HepG2 (cell line): ENCODE measurements around the gene SIRT7. TPM values are rescaled to one million over a fixed set of nuclear protein-coding genes. Genes with fewer than 3 reads are reported as not detected.

Experiments used
- GTF2F1 ChIP-seq: fragments of 150-350 bp; IDR thresholded peaks from 2 replicates; pipeline ENCODE4 v1.6.1; 2014; ENCODE audit warnings: low read length
- GTF3A ChIP-seq: sonication (generic); formaldehyde crosslinking; conservative IDR thresholded peaks from 2 replicates; pipeline ENCODE4 v1.4.0; 2020; ENCODE audit warnings: mild to moderate bottlenecking, missing genetic modification reagents
- HIVEP1 ChIP-seq: sonication (generic); formaldehyde crosslinking; IDR thresholded peaks from 2 replicates; pipeline ENCODE4 v1.4.0; 2020; ENCODE audit warnings: mild to moderate bottlenecking, missing genetic modification reagents
- MNT ChIP-seq: fragments of 450-650 bp; IDR thresholded peaks from 2 replicates; pipeline ENCODE4 v1.6.1; 2016
- MYPOP ChIP-seq: sonication (generic); formaldehyde crosslinking; IDR thresholded peaks from 2 replicates; pipeline ENCODE4 v1.8.1; 2023; ENCODE audit warnings: mild to moderate bottlenecking, moderate library complexity, missing genetic modification reagents
- NR2F1 ChIP-seq, 2 experiments: fragments of 450-650 bp in 1 of 2; formaldehyde crosslinking in 1 of 2; IDR thresholded peaks; 2 replicates each; pipeline versions ENCODE4 v1.5.0 to v1.6.1; 2016 to 2020; ENCODE audit warnings: mild to moderate bottlenecking in 1 of 2, missing compliant biosample characterization in 1 of 2, missing genetic modification reagents in 1 of 2, moderate library complexity in 1 of 2
- NRL ChIP-seq: sonication (generic); formaldehyde crosslinking; IDR thresholded peaks from 2 replicates; pipeline ENCODE4 v1.5.0; 2020; ENCODE audit warnings: missing genetic modification reagents, mild to moderate bottlenecking, moderate library complexity, borderline replicate concordance
- RNF2 ChIP-seq: fragments of 450-650 bp; conservative IDR thresholded peaks from 2 replicates; pipeline ENCODE4 v1.6.1; 2016; ENCODE audit warnings: low read depth
- SAP130 ChIP-seq: IDR thresholded peaks from 2 replicates; pipeline ENCODE4 v1.6.1; 2016; ENCODE audit warnings: low read depth
- SIX1 ChIP-seq: sonication (generic); formaldehyde crosslinking; IDR thresholded peaks from 2 replicates; pipeline ENCODE4 v1.4.0; 2020; ENCODE audit warnings: missing genetic modification reagents, borderline replicate concordance
- SNRNP70 ChIP-seq: fragments of 200-400 bp; formaldehyde crosslinking; IDR thresholded peaks from 2 replicates; pipeline ENCODE4 v1.6.1; 2017; ENCODE audit warnings: mild to moderate bottlenecking, low read depth, low read length, moderate library complexity
- SP4 ChIP-seq: sonication (generic); formaldehyde crosslinking; IDR thresholded peaks from 2 replicates; pipeline ENCODE4 v1.8.1; 2023; ENCODE audit warnings: mild to moderate bottlenecking, missing genetic modification reagents
- U2AF1 ChIP-seq: fragments of 200-400 bp; formaldehyde crosslinking; optimal IDR thresholded peaks from 2 replicates; pipeline ENCODE3; 2017; ENCODE audit warnings: mild to moderate bottlenecking, low read depth, low read length
- ZEB1 ChIP-seq: IDR thresholded peaks from 2 replicates; pipeline ENCODE4 v1.6.1; 2012; ENCODE audit warnings: mild to moderate bottlenecking, low read depth, inconsistent platforms; ENCODE audit not compliant: insufficient replicate concordance
- ZFX ChIP-seq: sonication (generic); formaldehyde crosslinking; IDR thresholded peaks from 2 replicates; pipeline ENCODE4 v1.4.0; 2020; ENCODE audit warnings: mild to moderate bottlenecking, low read depth, missing genetic modification reagents, moderate library complexity
- ZGPAT ChIP-seq: IDR thresholded peaks from 2 replicates; pipeline ENCODE4 v1.6.1; 2016; ENCODE audit warnings: mild to moderate bottlenecking
- ZMAT3 ChIP-seq: sonication (generic); formaldehyde crosslinking; conservative IDR thresholded peaks from 2 replicates; pipeline ENCODE4 v1.7.0; 2021; ENCODE audit warnings: missing genetic modification reagents
- ZNF143 ChIP-seq: sonication (generic); formaldehyde crosslinking; IDR thresholded peaks from 2 replicates; pipeline ENCODE4 v1.4.0; 2020; ENCODE audit warnings: missing genetic modification reagents
- ZNF747 ChIP-seq: sonication (generic); formaldehyde crosslinking; IDR thresholded peaks from 2 replicates; pipeline ENCODE4 v1.8.1; 2023; ENCODE audit warnings: missing genetic modification reagents, mild to moderate bottlenecking, borderline replicate concordance
- ZNF761 ChIP-seq: sonication (generic); formaldehyde crosslinking; conservative IDR thresholded peaks from 2 replicates; pipeline ENCODE4 v1.4.0; 2020; ENCODE audit warnings: mild to moderate bottlenecking, missing genetic modification reagents
- ZNF777 ChIP-seq: sonication (generic); formaldehyde crosslinking; IDR thresholded peaks from 2 replicates; pipeline ENCODE4 v1.4.0; 2020; ENCODE audit warnings: missing genetic modification reagents
- ZNF83 ChIP-seq: sonication (generic); formaldehyde crosslinking; IDR thresholded peaks from 2 replicates; pipeline ENCODE4 v1.4.0; 2020; ENCODE audit warnings: missing genetic modification reagents, mild to moderate bottlenecking, borderline replicate concordance
- ZNF850 ChIP-seq: sonication (generic); formaldehyde crosslinking; conservative IDR thresholded peaks from 2 replicates; pipeline ENCODE4 v1.9.0; 2021; ENCODE audit warnings: mild to moderate bottlenecking, missing genetic modification reagents
- polyA plus RNA-seq, 8 experiments: library from polyadenylated mRNA; depleted of rRNA in 3 of 8; stranded (reverse) in 7 of 8; unstranded in 1 of 8; fragments of >200 nt; fragmentation: Illumina TruSeq in 4 of 8; extraction: Trizol in 4 of 8; gene quantifications; 2 replicates each; pipeline versions ENCODE4 v1.2.1 to v1.2.3, GENCODE V29; 2011 to 2016; ENCODE audit warnings: low read depth in 4 of 8, missing spikeins in 1 of 8, mixed read lengths in 1 of 8; ENCODE audit not compliant: insufficient read depth in 1 of 8
- total RNA-seq, 5 experiments: library from RNA; depleted of rRNA; stranded (reverse); fragments of >200 nt; fragmentation: Illumina TruSeq; extraction: Trizol; gene quantifications; 2 replicates each; pipeline ENCODE4 v1.2.3, GENCODE V29; 2016; ENCODE audit warnings: low read depth in 1 of 5

Gene SIRT7
- total and polyA plus RNA-seq, 2 of the 13 experiments (the other 11 are each of a cell fraction or from before 2014, with no cell fraction given), result 8.3 to 24.8 TPM

GRCh38 chr17:81962499-81963441, 44.8 kb upstream of the SIRT7 start (continued):
- TF ChIP-seq SNRNP70, result no peak
- TF ChIP-seq ZNF850 (CRISPR knock-in tag), result no peak
- no peak for TF ChIP-seq ZEB1
- TF ChIP-seq ZNF777, result peak; percentile 28; the same call in 1 of the 2 replicates
- 0 out of 2 replicates have a peak, but pooled peaks have one; percentile 7 for TF ChIP-seq HIVEP1 (CRISPR knock-in tag)
- 0 out of 2 replicates have a peak, but pooled peaks have one; percentile 65 for TF ChIP-seq ZNF83 (CRISPR knock-in tag)
- TF ChIP-seq ZNF143 (CRISPR knock-in tag), result no peak
- TF ChIP-seq SP4 (CRISPR knock-in tag), result peak; percentile 60
- no peak for TF ChIP-seq ZNF761
- TF ChIP-seq SIX1 (CRISPR knock-in tag), result no peak
- no peak for TF ChIP-seq GTF2F1
- peak; percentile 45 for TF ChIP-seq ZFX (CRISPR knock-in tag)
- peak; percentile 25; the same call in 1 of the 2 replicates for TF ChIP-seq ZMAT3 (CRISPR knock-in tag)
- no peak for TF ChIP-seq ZGPAT (CRISPR knock-in tag)
- peak; percentile 59; the same call in 1 of the 2 replicates for TF ChIP-seq MYPOP (CRISPR knock-in tag)
- 0 out of 2 replicates have a peak, but pooled peaks have one; percentile 24 for TF ChIP-seq GTF3A (CRISPR knock-in tag)
- TF ChIP-seq SAP130 (CRISPR knock-in tag), result peak; percentile 44; the same call in 1 of the 2 replicates
- no peak for TF ChIP-seq U2AF1
- no peak; the same call in 1 of the 2 replicates for TF ChIP-seq RNF2
- peak; percentile 37; the same call in 1 of the 2 replicates for TF ChIP-seq NRL (CRISPR knock-in tag)
- TF ChIP-seq ZNF747 (CRISPR knock-in tag), result peak; percentile 19; the same call in 1 of the 2 replicates
- TF ChIP-seq NR2F1 (CRISPR knock-in tag; IDR thresholded peaks at IDR 0.05), result 0 out of 4 replicates have a peak, but pooled peaks of 1 of the 2 experiments have one; percentile 13
- no peak for TF ChIP-seq MNT
